Sigmoid colon (tissue), 7 donors: ENCODE measurements around the gene IL1RN. TPM values are rescaled to one million over a fixed set of nuclear protein-coding genes. Genes with fewer than 3 reads are reported as not detected.

ENCODE experiments used
- DNase-seq: peaks from one replicate; pipeline ENCODE4 v3.0.0-alpha.2; 2019
- H3K27ac ChIP-seq, 4 donors: fragments of 200-600 bp; sonication (generic); one replicate each; pipeline ENCODE4 v1.5.1; 2016 to 2019; ENCODE audit warnings: mild to moderate bottlenecking in 1 of 4
- H3K27me3 ChIP-seq, 3 donors: fragments of 200-600 bp; sonication (generic); one replicate each; pipeline ENCODE4 v1.5.1; 2019; ENCODE audit warnings: mild to moderate bottlenecking in 1 of 3
- H3K36me3 ChIP-seq, 4 donors: fragments of 200-600 bp; sonication (generic); one replicate each; pipeline ENCODE4 v1.5.1; 2016 to 2019
- H3K4me1 ChIP-seq, 4 donors: fragments of 200-600 bp; sonication (generic); one replicate each; pipeline ENCODE4 v1.5.1; 2017 to 2019
- H3K4me3 ChIP-seq, 4 donors: fragments of 200-600 bp; sonication (generic); one replicate each; pipeline ENCODE4 v1.5.1; 2017 to 2019; ENCODE audit warnings: mild to moderate bottlenecking in 2 of 4, moderate library complexity in 1 of 4
- H3K9me3 ChIP-seq, 4 donors: fragments of 200-600 bp in 3 of 4; sonication (generic) in 3 of 4; one replicate each; pipeline versions ENCODE4 v1.5.1 to v1.6.1; 2013 to 2019
- EP300 ChIP-seq, 4 donors: sonication (generic); formaldehyde crosslinking; IDR thresholded peaks; one replicate each; pipeline ENCODE4 v1.6.1; 2017; ENCODE audit warnings: antibody characterized with exemption in 4 of 4
- POLR2A ChIP-seq, 2 donors: fragments of 450-650 bp; IDR thresholded peaks; one replicate each; pipeline ENCODE4 v1.6.1; 2016; ENCODE audit warnings: antibody characterized with exemption in 2 of 2, mild to moderate bottlenecking in 2 of 2, moderate library complexity in 2 of 2
- POLR2AphosphoS5 ChIP-seq, 4 donors: sonication (generic); formaldehyde crosslinking; IDR thresholded peaks; one replicate each; pipeline ENCODE4 v1.6.1; 2017; ENCODE audit warnings: antibody characterized with exemption in 4 of 4
- WGBS, 2 donors: extraction: QIAGEN DNeasy Blood & Tissue Kit; methylation state at CpG; one replicate each; pipeline ENCODE4 v1.1.7; 2013; 5-methylcytosine and 5-hydroxymethylcytosine counted together
- intact Hi-C: fragments of 100-400 bp; cut with DNase I; formaldehyde crosslinking; loops from one replicate; pipeline ENCODE4 v1.15.1; 2023
- polyA plus RNA-seq, 3 donors: library from polyadenylated mRNA; stranded (reverse); fragments of 200-250 nt; gene quantifications; one replicate each; pipeline ENCODE4 v1.2.3, GENCODE V29; 2013
- total RNA-seq, 4 donors: library from RNA; depleted of rRNA; stranded (reverse); fragments of >200 nt; gene quantifications; one replicate each; pipeline ENCODE4 v1.1.0, GENCODE V29; 2016
- TF ChIP-seq, protein P1 (sequence below), 4 experiments: fragments of 450-650 bp in 3 of 4; fragments of 200-600 bp in 1 of 4; IDR thresholded peaks; one replicate each; pipeline ENCODE4 v1.5.1; 2016 to 2019; ENCODE audit warnings: antibody characterized with exemption in 4 of 4, mild to moderate bottlenecking in 3 of 4, moderate library complexity in 2 of 4
- donor health status: healthy with polysubstance abuse.
- donor health status: Bipolar disorder and iron deficiency.
- donor health status: healthy.

Gene IL1RN
- total and polyA plus RNA-seq, 7 donors: 0.55 to 19.9 (median 6.6) TPM; not detected in 2

DNA sequence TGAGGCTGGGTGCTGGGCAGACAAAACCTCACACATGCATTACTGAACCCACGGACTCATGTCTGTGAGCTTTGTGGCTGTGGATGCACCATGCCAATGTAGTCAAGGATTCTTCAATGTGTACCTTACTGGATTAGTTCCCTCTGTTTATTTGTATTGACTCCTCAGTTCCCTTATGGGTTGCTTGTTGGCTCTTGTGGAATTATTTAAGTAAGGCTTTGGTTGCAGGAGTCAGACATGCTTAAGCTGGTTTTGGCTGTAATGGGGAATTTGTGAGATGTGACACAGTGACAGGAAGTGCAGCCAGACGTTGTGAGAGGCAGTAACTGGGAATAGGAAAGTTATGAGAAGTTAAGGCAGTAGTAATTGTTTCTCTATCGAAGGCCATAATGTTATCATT, 13.6 kb upstream of the IL1RN start:
- no peak overlapping the region for H3K4me3 ChIP-seq
- H3K36me3 ChIP-seq: no peaks in the 10 kb centered on the region
- 64 to 67% methylated on average over 3 of the region's 3 CpGs for WGBS, 2 donors
- TF ChIP-seq, protein P1, sequence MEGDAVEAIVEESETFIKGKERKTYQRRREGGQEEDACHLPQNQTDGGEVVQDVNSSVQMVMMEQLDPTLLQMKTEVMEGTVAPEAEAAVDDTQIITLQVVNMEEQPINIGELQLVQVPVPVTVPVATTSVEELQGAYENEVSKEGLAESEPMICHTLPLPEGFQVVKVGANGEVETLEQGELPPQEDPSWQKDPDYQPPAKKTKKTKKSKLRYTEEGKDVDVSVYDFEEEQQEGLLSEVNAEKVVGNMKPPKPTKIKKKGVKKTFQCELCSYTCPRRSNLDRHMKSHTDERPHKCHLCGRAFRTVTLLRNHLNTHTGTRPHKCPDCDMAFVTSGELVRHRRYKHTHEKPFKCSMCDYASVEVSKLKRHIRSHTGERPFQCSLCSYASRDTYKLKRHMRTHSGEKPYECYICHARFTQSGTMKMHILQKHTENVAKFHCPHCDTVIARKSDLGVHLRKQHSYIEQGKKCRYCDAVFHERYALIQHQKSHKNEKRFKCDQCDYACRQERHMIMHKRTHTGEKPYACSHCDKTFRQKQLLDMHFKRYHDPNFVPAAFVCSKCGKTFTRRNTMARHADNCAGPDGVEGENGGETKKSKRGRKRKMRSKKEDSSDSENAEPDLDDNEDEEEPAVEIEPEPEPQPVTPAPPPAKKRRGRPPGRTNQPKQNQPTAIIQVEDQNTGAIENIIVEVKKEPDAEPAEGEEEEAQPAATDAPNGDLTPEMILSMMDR (IDR thresholded peaks at IDR 0.05): no peak
- no peak for TF ChIP-seq POLR2AphosphoS5 (IDR thresholded peaks at IDR 0.05)
- intact Hi-C loops: no loop called here
- no peak overlapping the region for H3K27ac ChIP-seq
- no peak for DNase-seq
- no peaks in the 10 kb centered on the region for H3K9me3 ChIP-seq
- H3K4me1 ChIP-seq: no peaks in the 10 kb centered on the region
- no peaks in the 10 kb centered on the region for H3K27me3 ChIP-seq

DNA sequence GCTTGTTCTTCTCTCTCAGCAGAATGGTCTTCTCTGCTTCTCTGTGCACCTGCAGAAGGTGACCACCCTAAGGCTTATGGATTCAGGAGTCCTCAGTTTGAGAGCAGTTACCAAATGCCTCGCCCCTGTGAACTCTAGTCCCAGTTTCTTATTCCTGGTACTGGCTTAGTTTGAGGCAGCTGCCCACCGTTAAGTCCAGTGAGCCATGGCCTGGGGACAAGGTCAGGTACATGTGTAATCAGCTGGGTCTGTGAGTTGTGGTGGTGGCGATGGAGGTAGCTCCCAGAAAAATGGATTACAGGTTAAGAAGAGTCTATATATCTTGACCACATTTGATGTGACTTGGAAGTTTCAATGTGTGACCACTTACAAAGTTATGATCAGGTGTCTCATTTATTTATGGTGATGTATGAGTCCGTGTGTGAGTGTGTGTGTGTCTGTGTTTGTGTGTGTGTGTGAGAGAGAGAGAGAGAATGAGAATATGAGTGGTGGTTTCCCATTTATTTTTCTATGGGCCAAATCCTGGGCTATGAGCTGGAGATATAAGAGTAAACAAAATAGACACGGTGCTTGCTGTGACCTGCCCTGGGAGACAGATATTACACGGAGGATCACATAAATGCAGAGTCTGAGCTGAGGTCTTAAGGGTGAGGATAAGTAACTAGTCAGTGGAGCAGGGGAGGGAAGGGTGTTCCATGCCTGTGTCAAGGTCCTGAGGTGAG, 13.0 kb upstream of the IL1RN start:
- Histone ChIP-seq H3K36me3 (no peaks in the 10 kb centered on the region), H3K4me3 (no peak overlapping the region), H3K4me1 (no peaks in the 10 kb centered on the region), H3K27ac (no peak overlapping the region), H3K27me3 (no peaks in the 10 kb centered on the region), H3K9me3 (no peaks in the 10 kb centered on the region)
- WGBS, 2 donors: 63 to 81% methylated on average over 6 of the region's 6 CpGs
- TF ChIP-seq POLR2AphosphoS5 (IDR thresholded peaks at IDR 0.05): no peak
- TF ChIP-seq EP300 (IDR thresholded peaks at IDR 0.05): no peak
- TF ChIP-seq, protein P1 (IDR thresholded peaks at IDR 0.05): no peak
- TF ChIP-seq POLR2A (IDR thresholded peaks at IDR 0.05): no peak
- intact Hi-C loops: no loop called here
- no peak for DNase-seq

DNA sequence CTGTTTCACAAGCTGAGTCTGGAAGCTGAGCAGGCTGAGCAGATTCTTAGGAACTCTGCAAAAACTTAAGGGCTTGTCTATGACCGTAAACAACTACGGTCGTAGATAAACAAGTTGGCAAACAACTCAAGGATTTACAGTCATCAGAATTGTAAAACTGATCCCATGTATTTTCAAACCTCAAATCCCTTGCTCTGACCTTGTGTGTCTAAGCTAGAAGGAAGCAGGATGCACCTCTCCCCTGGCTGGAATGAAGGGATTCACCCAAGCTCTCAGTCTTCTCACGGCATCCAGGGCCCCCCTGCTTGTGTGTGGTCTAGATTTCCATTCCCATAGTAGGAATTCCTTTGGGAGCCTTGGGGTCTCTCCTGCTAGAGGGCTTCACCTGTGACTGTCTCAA, 12.4 kb upstream of the IL1RN start:
- intact Hi-C loops: no loop called here
- Histone ChIP-seq H3K4me1 (no peaks in the 10 kb centered on the region), H3K4me3 (no peak overlapping the region), H3K27me3 (no peaks in the 10 kb centered on the region), H3K36me3 (no peaks in the 10 kb centered on the region), H3K27ac (no peak overlapping the region), H3K9me3 (no peaks in the 10 kb centered on the region)
- DNase-seq: no peak
- WGBS, 2 donors: 62 to 73% methylated on average over 4 of the region's 4 CpGs
- TF ChIP-seq POLR2A (IDR thresholded peaks at IDR 0.05) (no peak), POLR2AphosphoS5 (IDR thresholded peaks at IDR 0.05) (no peak), EP300 (IDR thresholded peaks at IDR 0.05) (no peak)
- TF ChIP-seq, protein P1 (IDR thresholded peaks at IDR 0.05): no peak

DNA sequence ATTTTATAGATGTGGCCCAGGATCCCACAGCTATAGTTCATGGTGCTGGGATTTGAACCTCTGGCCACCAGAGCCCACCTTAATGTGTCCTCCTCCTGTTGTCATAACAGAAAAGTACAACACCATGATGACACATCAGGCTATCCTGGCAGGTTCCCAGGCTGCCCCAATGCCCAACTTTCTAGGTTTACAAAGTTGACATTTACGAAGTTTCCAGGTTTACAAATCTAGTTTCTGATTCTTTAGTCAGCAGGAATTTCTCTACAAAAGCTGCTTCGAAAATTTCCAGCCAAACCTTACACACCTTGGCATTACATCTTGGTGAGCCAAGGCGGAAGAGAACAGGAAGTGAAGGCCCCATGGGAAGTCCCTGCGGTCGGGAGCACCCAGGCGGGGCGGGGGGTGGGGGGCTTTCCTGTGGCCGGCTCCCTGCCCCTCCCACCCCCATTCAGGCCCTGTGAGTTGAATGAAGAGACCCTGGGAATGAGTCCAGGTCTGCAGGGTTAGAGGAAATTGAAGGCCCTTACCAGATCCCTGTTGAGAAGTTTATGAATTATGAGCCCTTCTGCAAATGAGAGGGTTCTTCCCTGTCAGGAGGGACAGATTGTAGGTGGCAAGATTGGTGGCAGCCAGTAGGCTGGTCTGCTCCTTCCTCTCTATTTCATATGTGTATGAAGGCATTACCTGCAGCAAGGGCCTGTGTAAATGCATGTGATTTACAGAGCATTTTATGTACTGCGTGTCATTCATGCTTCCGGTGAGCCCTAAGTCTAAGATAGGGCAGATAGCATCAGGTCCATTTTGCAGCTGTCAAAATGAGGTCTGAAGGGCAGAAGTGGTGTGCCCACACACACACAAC, 11.1 kb upstream of the IL1RN start:
- H3K27me3 ChIP-seq: no peaks in the 10 kb centered on the region
- TF ChIP-seq EP300 (IDR thresholded peaks at IDR 0.05) (no peak), POLR2AphosphoS5 (IDR thresholded peaks at IDR 0.05) (no peak), POLR2A (IDR thresholded peaks at IDR 0.05) (no peak)
- TF ChIP-seq, protein P1 (IDR thresholded peaks at IDR 0.05): no peak
- no peaks in the 10 kb centered on the region for H3K36me3 ChIP-seq
- WGBS, 2 donors: 55 to 80% methylated on average over 10 of the region's 10 CpGs
- no peak overlapping the region for H3K4me3 ChIP-seq
- H3K27ac ChIP-seq: no peak overlapping the region
- intact Hi-C loops: no loop called here
- no peaks in the 10 kb centered on the region for H3K4me1 ChIP-seq
- DNase-seq: no peak
- no peaks in the 10 kb centered on the region for H3K9me3 ChIP-seq
